Gastroesophageal sphincter (tissue), 3 donors: ENCODE results near the gene SGIP1.

Experiments used
- CTCF ChIP-seq, 4 experiments: fragments of 200-600 bp in 2 of 4; fragments of 450-650 bp in 2 of 4; sonication (generic) in 1 of 4; IDR thresholded peaks; one replicate each; pipeline ENCODE4 v1.5.1; 2017 to 2019; ENCODE audit warnings: antibody characterized with exemption in 4 of 4, mild to moderate bottlenecking in 2 of 4, moderate library complexity in 2 of 4
- EP300 ChIP-seq: sonication (generic); formaldehyde crosslinking; IDR thresholded peaks from one replicate; pipeline ENCODE4 v1.6.1; 2017; ENCODE audit warnings: antibody characterized with exemption, mild to moderate bottlenecking
- POLR2A ChIP-seq, 2 donors: fragments of 450-650 bp; IDR thresholded peaks; one replicate each; pipeline ENCODE4 v1.6.1; 2017; ENCODE audit warnings: antibody characterized with exemption in 2 of 2, mild to moderate bottlenecking in 2 of 2, moderate library complexity in 1 of 2

- TF ChIP-seq POLR2A (IDR thresholded peaks at IDR 0.05) (no peak), CTCF (IDR thresholded peaks at IDR 0.05) (no peak), EP300 (no peak)
Observed at GRCh38 chr1:66618390-66618789, 84.4 kb downstream of the SGIP1 start.
